CD4-positive, alpha-beta T cell (primary cell): Measurements from ENCODE around the gene TBC1D7. TPM values are rescaled to one million over a fixed set of nuclear protein-coding genes. Genes with fewer than 3 reads are reported as not detected.

Experiments
- ATAC-seq: fragments of 200-7000 bp; cut with Tn5 transposase; one replicate; pipeline ENCODE4 v1.10.0; 2022; ENCODE audit warnings: mild to moderate bottlenecking; ENCODE audit not compliant: poor library complexity
- CTCF ChIA-PET: fragments of 350-600 bp; sonication (Branson Sonifier 250); formaldehyde crosslinking; loops from one replicate; lab custom pipeline; 2021; ENCODE audit warnings: antibody characterized with exemption, inconsistent platforms; lab: Charles Lee
- POLR2A ChIA-PET: fragments of 350-600 bp; sonication (Branson Sonifier 250); formaldehyde crosslinking; loops from one replicate; lab custom pipeline; 2021; ENCODE audit warnings: antibody characterized with exemption, inconsistent platforms; lab: Charles Lee
- DNase-seq, 14 experiments: peaks; one replicate each; pipeline ENCODE4 v3.0.0-alpha.2; 2013 to 2020; ENCODE audit warnings: mixed read lengths in 2 of 14
- H3K27ac ChIP-seq, 2 donors: one replicate each; pipeline versions ENCODE4 v1.5.1 to v1.7.0; 2013; ENCODE audit warnings: low read length in 2 of 2, low read depth in 1 of 2, mild to moderate bottlenecking in 1 of 2
- H3K27me3 ChIP-seq, 2 experiments: 1 replicate in 1 of 2; 2 replicates in 1 of 2; pipeline versions ENCODE4 v1.6.1 to v1.7.0; 2013; ENCODE audit warnings: low read length in 2 of 2, control low read depth in 1 of 2, mild to moderate bottlenecking in 1 of 2, moderate library complexity in 1 of 2; ENCODE audit not compliant: insufficient read depth in 2 of 2, control insufficient read depth in 1 of 2
- H3K36me3 ChIP-seq: one replicate; pipeline ENCODE4 v1.6.1; 2013; ENCODE audit warnings: low read length, control low read depth; ENCODE audit not compliant: insufficient read depth
- H3K4me1 ChIP-seq: one replicate; pipeline ENCODE4 v1.6.1; 2013; ENCODE audit warnings: low read length, control low read depth; ENCODE audit not compliant: insufficient read depth
- H3K4me3 ChIP-seq: one replicate; pipeline ENCODE4 v1.5.1; 2013; ENCODE audit warnings: mild to moderate bottlenecking, low read length, moderate library complexity
- H3K9me3 ChIP-seq, 2 experiments: 1 replicate in 1 of 2; 2 replicates in 1 of 2; pipeline versions ENCODE4 v1.6.1 to v1.7.0; 2013; ENCODE audit warnings: low read length in 2 of 2, mild to moderate bottlenecking in 2 of 2, control low read depth in 1 of 2, moderate library complexity in 1 of 2; ENCODE audit not compliant: control insufficient read depth in 1 of 2, insufficient read depth in 1 of 2
- H3K27ac Mint-ChIP-seq: one replicate; pipeline ENCODE4 v1.8.0; 2020; ENCODE audit warnings: mixed read lengths
- H3K27me3 Mint-ChIP-seq: one replicate; pipeline ENCODE4 v1.8.0; 2021; ENCODE audit warnings: mixed read lengths
- H3K36me3 Mint-ChIP-seq: one replicate; pipeline ENCODE4 v1.8.0; 2021; ENCODE audit warnings: low read depth, mixed read lengths
- H3K4me1 Mint-ChIP-seq: one replicate; pipeline ENCODE4 v1.8.0; 2021; ENCODE audit warnings: low read depth, mixed read lengths
- H3K4me3 Mint-ChIP-seq: one replicate; pipeline ENCODE4 v1.8.0; 2020; ENCODE audit warnings: mild to moderate bottlenecking, mixed read lengths
- H3K9me3 Mint-ChIP-seq: one replicate; pipeline ENCODE4 v1.8.0; 2020; ENCODE audit warnings: mixed read lengths
- intact Hi-C, 2 experiments: fragments of 100-400 bp; cut with DNase I in 1 of 2; cut with micrococcal nuclease in 1 of 2; formaldehyde crosslinking; loops; one replicate each; pipeline versions ENCODE4 v1.15.1 to v1.9.0; 2023 to 2025; cut with DNase I, micrococcal nuclease
- total RNA-seq, 174 experiments: library from RNA in 2 of 174; stranded (reverse) in 2 of 174; gene quantifications; one replicate each; pipeline ENCODE4 v1.2.3 and lab custom pipeline; 2021 to 2026
- TF ChIP-seq, protein P1 (sequence below): fragments of 200-600 bp; IDR thresholded peaks from one replicate; pipeline ENCODE4 v1.8.0; 2022; ENCODE audit warnings: antibody characterized with exemption, mild to moderate bottlenecking

TBC1D7 gene
- total RNA-seq, 2 experiments from 2014 or later, result 10.2 to 12.3 TPM

DNA sequence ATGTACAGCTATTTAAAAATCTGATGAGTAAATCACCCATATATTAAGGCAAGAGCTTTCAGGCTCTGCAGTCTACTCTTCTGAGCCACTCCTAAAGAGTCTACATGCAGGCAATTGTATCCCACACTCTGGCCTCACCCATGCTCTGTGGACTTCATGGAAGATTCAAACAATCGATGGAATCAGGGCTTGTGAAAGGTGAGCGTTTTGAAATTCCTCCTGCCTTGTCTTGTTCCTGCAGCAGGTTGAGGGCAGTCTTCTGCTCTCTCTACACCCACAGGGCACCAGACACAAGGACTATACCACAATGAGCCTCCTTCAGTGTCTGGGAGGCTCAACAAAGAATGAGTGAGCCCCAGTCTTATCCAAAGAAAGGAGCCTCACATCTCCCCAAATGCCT, 51.1 kb downstream of the TBC1D7 start:
- no peak overlapping the region for H3K27ac Mint-ChIP-seq
- Histone ChIP-seq H3K27ac (no peak overlapping the region), H3K36me3 (no peaks in the 10 kb centered on the region), H3K9me3 (no peaks in the 10 kb centered on the region), H3K4me1 (peaks cover 19% of the 10 kb centered on the region), H3K27me3 (no peaks in the 10 kb centered on the region), H3K4me3 (no peak overlapping the region)
- DNase-seq (no peak), ATAC-seq (no peak)
- no peaks in the 10 kb centered on the region for H3K36me3 Mint-ChIP-seq
- POLR2A ChIA-PET, result no interaction called here
- intact Hi-C loops, result no loop called here
- H3K9me3 Mint-ChIP-seq, result no peaks in the 10 kb centered on the region
- CTCF ChIA-PET, result no interaction called here
- TF ChIP-seq, protein P1, sequence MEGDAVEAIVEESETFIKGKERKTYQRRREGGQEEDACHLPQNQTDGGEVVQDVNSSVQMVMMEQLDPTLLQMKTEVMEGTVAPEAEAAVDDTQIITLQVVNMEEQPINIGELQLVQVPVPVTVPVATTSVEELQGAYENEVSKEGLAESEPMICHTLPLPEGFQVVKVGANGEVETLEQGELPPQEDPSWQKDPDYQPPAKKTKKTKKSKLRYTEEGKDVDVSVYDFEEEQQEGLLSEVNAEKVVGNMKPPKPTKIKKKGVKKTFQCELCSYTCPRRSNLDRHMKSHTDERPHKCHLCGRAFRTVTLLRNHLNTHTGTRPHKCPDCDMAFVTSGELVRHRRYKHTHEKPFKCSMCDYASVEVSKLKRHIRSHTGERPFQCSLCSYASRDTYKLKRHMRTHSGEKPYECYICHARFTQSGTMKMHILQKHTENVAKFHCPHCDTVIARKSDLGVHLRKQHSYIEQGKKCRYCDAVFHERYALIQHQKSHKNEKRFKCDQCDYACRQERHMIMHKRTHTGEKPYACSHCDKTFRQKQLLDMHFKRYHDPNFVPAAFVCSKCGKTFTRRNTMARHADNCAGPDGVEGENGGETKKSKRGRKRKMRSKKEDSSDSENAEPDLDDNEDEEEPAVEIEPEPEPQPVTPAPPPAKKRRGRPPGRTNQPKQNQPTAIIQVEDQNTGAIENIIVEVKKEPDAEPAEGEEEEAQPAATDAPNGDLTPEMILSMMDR, result no peak
- no peaks in the 10 kb centered on the region for H3K27me3 Mint-ChIP-seq
- no peak overlapping the region for H3K4me3 Mint-ChIP-seq
- H3K4me1 Mint-ChIP-seq, result peaks cover 23% of the 10 kb centered on the region

DNA sequence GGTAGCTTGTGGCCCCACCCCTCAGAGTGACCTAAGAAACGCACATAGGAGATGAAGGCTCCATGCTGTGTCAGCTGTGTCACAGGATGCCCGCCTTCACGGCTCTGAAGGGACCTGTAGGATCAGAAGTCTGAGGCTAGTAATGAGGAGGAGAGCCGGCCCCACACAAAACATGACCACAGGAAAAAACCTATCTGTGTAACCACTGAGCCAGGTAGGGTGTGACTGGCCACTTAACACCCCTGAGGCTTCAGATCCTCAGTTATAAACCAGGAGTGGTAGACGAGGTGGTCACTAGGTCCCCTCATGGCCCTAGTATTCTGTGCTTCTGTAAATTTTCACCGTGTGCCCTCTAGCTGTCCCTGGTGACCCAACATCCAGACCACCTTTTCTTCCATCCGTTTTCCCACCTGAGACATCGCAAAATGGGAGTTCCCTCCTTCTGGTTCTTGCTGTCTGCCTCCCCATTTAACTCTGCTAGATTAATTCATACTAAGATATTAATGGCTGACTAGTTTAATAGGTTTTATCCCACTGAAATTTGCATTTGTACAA, 52.8 kb downstream of the TBC1D7 start:
- ChIA-PET POLR2A (no interaction called here), CTCF (interaction anchor here (0.6 kb wide), 1 partner anchor 232 kb away, joined by 3 read pairs; no protein-coding TSS in a partner anchor)
- Histone ChIP-seq H3K27me3 (no peaks in the 10 kb centered on the region), H3K4me1 (peaks cover 19% of the 10 kb centered on the region), H3K9me3 (no peaks in the 10 kb centered on the region), H3K27ac (no peak overlapping the region), H3K36me3 (no peaks in the 10 kb centered on the region), H3K4me3 (no peak overlapping the region)
- Mint-ChIP-seq H3K27ac (no peak overlapping the region), H3K36me3 (no peaks in the 10 kb centered on the region), H3K4me3 (no peak overlapping the region), H3K4me1 (peaks cover 26% of the 10 kb centered on the region), H3K27me3 (no peaks in the 10 kb centered on the region), H3K9me3 (no peaks in the 10 kb centered on the region)
- DNase-seq (no peak), ATAC-seq (no peak)
- TF ChIP-seq, protein P1, result no peak
- intact Hi-C loops, result no loop called here

DNA sequence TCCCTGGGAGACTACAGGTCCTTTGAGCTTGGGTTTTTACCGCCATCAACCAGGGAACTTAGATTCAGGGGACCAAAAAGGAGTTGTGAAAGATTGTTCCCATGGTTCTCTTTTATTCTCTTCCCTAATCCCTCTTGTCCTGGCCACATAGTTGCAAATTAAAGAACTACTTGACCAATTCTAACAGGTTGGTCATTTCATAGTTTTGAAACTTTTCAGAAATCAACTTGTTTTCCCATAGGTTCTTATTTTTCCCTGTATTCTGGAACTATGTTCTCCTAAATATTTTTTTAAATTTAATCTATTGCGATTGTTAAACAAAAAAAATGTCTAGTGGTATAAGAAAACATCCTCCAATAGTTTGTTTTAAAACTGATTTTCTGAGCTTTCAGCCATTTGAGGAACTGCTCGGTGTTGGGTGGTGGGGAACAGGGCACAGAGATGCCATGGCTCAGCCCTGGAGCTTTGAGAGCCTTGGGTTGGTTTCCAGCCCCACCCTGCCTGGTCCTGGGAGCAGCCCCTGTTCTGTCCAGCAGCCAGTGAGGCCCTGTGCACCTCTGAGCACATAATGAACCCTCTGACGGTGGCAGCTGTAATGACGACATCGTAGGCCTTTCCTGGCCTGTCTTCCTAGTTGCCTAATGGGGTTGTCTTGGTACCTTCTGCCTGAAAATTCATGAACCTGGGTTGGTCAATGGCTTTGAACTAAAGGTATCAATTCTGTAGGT, 53.5 kb downstream of the TBC1D7 start:
- TF ChIP-seq, protein P1, result no peak
- no peaks in the 10 kb centered on the region for H3K27me3 ChIP-seq
- H3K4me3 ChIP-seq, result no peak overlapping the region
- H3K9me3 ChIP-seq, result no peaks in the 10 kb centered on the region
- POLR2A ChIA-PET, result no interaction called here
- peak overlapping the region in 1 of 2 donors; percentile 5 for H3K27ac ChIP-seq
- H3K36me3 Mint-ChIP-seq, result no peaks in the 10 kb centered on the region
- H3K4me3 Mint-ChIP-seq, result no peak overlapping the region
- intact Hi-C loops, result no loop called here
- peaks cover 26% of the 10 kb centered on the region for H3K4me1 Mint-ChIP-seq
- CTCF ChIA-PET, result interaction anchor here (0.6 to 0.7 kb wide), 2 partner anchors 24 to 233 kb away, joined by 3 read pairs; no protein-coding TSS in a partner anchor
- DNase-seq (no peak), ATAC-seq (no peak)
- H3K9me3 Mint-ChIP-seq, result no peaks in the 10 kb centered on the region
- no peaks in the 10 kb centered on the region for H3K27me3 Mint-ChIP-seq
- peaks cover 16% of the 10 kb centered on the region for H3K4me1 ChIP-seq
- H3K27ac Mint-ChIP-seq, result peak overlapping the region; percentile 25
- no peaks in the 10 kb centered on the region for H3K36me3 ChIP-seq
